Mesothelial cell of epicardium (in vitro differentiated cells): ENCODE data around the gene PXK. TPM values are rescaled to one million over a fixed set of nuclear protein-coding genes. Genes with fewer than 3 reads are reported as not detected.

ENCODE experiments used
- DNase-seq, 2 experiments: peaks; one replicate each; pipeline ENCODE4 v3.0.0; 2021; ENCODE audit warnings: low spot score in 2 of 2; ENCODE audit not compliant: unreplicated experiment in 2 of 2
- H3K27ac Mint-ChIP-seq: 2 replicates; pipeline ENCODE4 v1.8.0; 2021; ENCODE audit warnings: mixed read lengths
- H3K27me3 Mint-ChIP-seq: 2 replicates; pipeline ENCODE4 v1.8.0; 2021; ENCODE audit warnings: low read depth, mixed read lengths
- H3K36me3 Mint-ChIP-seq: 2 replicates; pipeline ENCODE4 v1.8.0; 2021; ENCODE audit warnings: mixed read lengths
- H3K4me1 Mint-ChIP-seq: 2 replicates; pipeline ENCODE4 v1.8.0; 2021; ENCODE audit warnings: mixed read lengths
- H3K4me3 Mint-ChIP-seq: 2 replicates; pipeline ENCODE4 v1.8.0; 2021; ENCODE audit warnings: mild to moderate bottlenecking, moderate library complexity, mixed read lengths
- H3K9me3 Mint-ChIP-seq: 2 replicates; pipeline ENCODE4 v1.8.0; 2021; ENCODE audit warnings: mixed read lengths
- CTCF ChIP-seq: fragments of 200-600 bp; sonication (generic); IDR thresholded peaks from one replicate; pipeline ENCODE4 v1.5.0; 2021; ENCODE audit warnings: antibody characterized with exemption; ENCODE audit not compliant: unreplicated experiment
- total RNA-seq: library from RNA; stranded (reverse); gene quantifications from 3 replicates; pipeline ENCODE4 v1.2.1, GENCODE V29; 2021

PXK gene
- total RNA-seq, 1 donor from 2014 or later: 15.9 TPM

GRCh38 chr3:58427661-58428361 is 95.1 kb downstream of the PXK start:
- no peaks in the 10 kb centered on the region for H3K9me3 Mint-ChIP-seq
- no peak for DNase-seq
- no peak for TF ChIP-seq CTCF
- H3K36me3 Mint-ChIP-seq: peaks cover 27% of the 10 kb centered on the region
- peaks cover 3% of the 10 kb centered on the region for H3K4me1 Mint-ChIP-seq
- no peak overlapping the region for H3K4me3 Mint-ChIP-seq
- H3K27me3 Mint-ChIP-seq: no peaks in the 10 kb centered on the region
- no peak overlapping the region for H3K27ac Mint-ChIP-seq

GRCh38 chr3:58429657-58430056 is 97.0 kb downstream of the PXK start:
- Mint-ChIP-seq H3K27me3 (no peaks in the 10 kb centered on the region), H3K4me1 (peaks cover 17% of the 10 kb centered on the region), H3K36me3 (peaks cover 25% of the 10 kb centered on the region), H3K27ac (no peak overlapping the region), H3K4me3 (no peak overlapping the region), H3K9me3 (no peaks in the 10 kb centered on the region)
- no peak for DNase-seq
- no peak for TF ChIP-seq CTCF

GRCh38 chr3:58432905-58433304 is 100.2 kb downstream of the PXK start:
- peaks cover 36% of the 10 kb centered on the region for H3K4me1 Mint-ChIP-seq

GRCh38 chr3:58433400-58434167 is 100.9 kb downstream of the PXK start, which contains the start of gene PDHB:
PDHB (minus strand) TSS chr3:58433832; CDS start chr3:58433809, 23 bp downstream.
- H3K27me3 Mint-ChIP-seq: no peaks in the 10 kb centered on the region
- H3K9me3 Mint-ChIP-seq: no peaks in the 10 kb centered on the region
- H3K4me1 Mint-ChIP-seq: peaks cover 36% of the 10 kb centered on the region
- DNase-seq: peak; percentile 83 to 91
- peaks cover 6% of the 10 kb centered on the region for H3K36me3 Mint-ChIP-seq
- TF ChIP-seq CTCF: no peak
- peak within 1 kb of the TSS; percentile 91 for H3K4me3 Mint-ChIP-seq
- peak within 1 kb of the TSS; percentile 99 for H3K27ac Mint-ChIP-seq

More at GRCh38 chr3:58432905-58433304, 100.2 kb downstream of the PXK start:
- Mint-ChIP-seq H3K9me3 (no peaks in the 10 kb centered on the region), H3K27me3 (no peaks in the 10 kb centered on the region), H3K4me3 (peak overlapping the region; percentile 91), H3K27ac (peak overlapping the region; percentile 99), H3K36me3 (peaks cover 13% of the 10 kb centered on the region)
- TF ChIP-seq CTCF: no peak
- no peak for DNase-seq

GRCh38 chr3:58434168-58434504 is 101.4 kb downstream of the PXK start:
- no peak for DNase-seq
- Mint-ChIP-seq H3K27ac (peak overlapping the region; percentile 90), H3K36me3 (peaks cover 4% of the 10 kb centered on the region), H3K27me3 (no peaks in the 10 kb centered on the region), H3K4me3 (peak overlapping the region; percentile 91), H3K4me1 (peaks cover 36% of the 10 kb centered on the region), H3K9me3 (no peaks in the 10 kb centered on the region)
- no peak for TF ChIP-seq CTCF
